RWPE2 (cell line): ENCODE results near the gene UBALD1.

Source experiments
- ATAC-seq: fragments of 200-7000 bp; cut with Tn5 transposase; 3 replicates; pipeline ENCODE4 v1.9.1; 2021; ENCODE audit warnings: low read depth
- DNase-seq: peaks from one replicate; pipeline ENCODE4 v3.0.0-alpha.2; 2020; ENCODE audit warnings: low spot score
- H3K27ac ChIP-seq: fragments of 450-650 bp; 2 replicates; pipeline ENCODE4 v1.5.1; 2017; ENCODE audit warnings: mild to moderate bottlenecking; ENCODE audit not compliant: poor library complexity, severe bottlenecking
- H3K27me3 ChIP-seq: fragments of 250-450 bp; sonication (Bioruptor Pico); 2 replicates; pipeline ENCODE4 v1.5.1; 2021; ENCODE audit warnings: mild to moderate bottlenecking, moderate library complexity; ENCODE audit not compliant: insufficient read depth, poor library complexity, severe bottlenecking
- H3K36me3 ChIP-seq: fragments of 250-450 bp; sonication (Bioruptor Pico); 2 replicates; pipeline ENCODE4 v1.5.1; 2020; ENCODE audit warnings: low read depth, mild to moderate bottlenecking, moderate library complexity
- H3K4me1 ChIP-seq: fragments of 250-450 bp; sonication (Bioruptor Pico); 2 replicates; pipeline ENCODE4 v1.5.1; 2021; ENCODE audit warnings: mild to moderate bottlenecking, moderate library complexity; ENCODE audit not compliant: insufficient read depth, poor library complexity, severe bottlenecking
- H3K4me3 ChIP-seq: fragments of 250-450 bp; sonication (Bioruptor Pico); 2 replicates; pipeline ENCODE4 v1.5.1; 2021; ENCODE audit warnings: mild to moderate bottlenecking, moderate library complexity; ENCODE audit not compliant: severe bottlenecking
- H3K9me3 ChIP-seq: fragments of 250-450 bp; sonication (Bioruptor Pico); 2 replicates; pipeline ENCODE4 v1.5.1; 2021; ENCODE audit warnings: mild to moderate bottlenecking, moderate library complexity; ENCODE audit not compliant: severe bottlenecking
- TF ChIP-seq, protein P1 (sequence below): fragments of 450-650 bp; IDR thresholded peaks from one replicate; pipeline ENCODE4 v1.5.1; 2017; ENCODE audit warnings: mild to moderate bottlenecking, moderate library complexity; ENCODE audit not compliant: poor library complexity, severe bottlenecking

The UBALD1 gene

DNA sequence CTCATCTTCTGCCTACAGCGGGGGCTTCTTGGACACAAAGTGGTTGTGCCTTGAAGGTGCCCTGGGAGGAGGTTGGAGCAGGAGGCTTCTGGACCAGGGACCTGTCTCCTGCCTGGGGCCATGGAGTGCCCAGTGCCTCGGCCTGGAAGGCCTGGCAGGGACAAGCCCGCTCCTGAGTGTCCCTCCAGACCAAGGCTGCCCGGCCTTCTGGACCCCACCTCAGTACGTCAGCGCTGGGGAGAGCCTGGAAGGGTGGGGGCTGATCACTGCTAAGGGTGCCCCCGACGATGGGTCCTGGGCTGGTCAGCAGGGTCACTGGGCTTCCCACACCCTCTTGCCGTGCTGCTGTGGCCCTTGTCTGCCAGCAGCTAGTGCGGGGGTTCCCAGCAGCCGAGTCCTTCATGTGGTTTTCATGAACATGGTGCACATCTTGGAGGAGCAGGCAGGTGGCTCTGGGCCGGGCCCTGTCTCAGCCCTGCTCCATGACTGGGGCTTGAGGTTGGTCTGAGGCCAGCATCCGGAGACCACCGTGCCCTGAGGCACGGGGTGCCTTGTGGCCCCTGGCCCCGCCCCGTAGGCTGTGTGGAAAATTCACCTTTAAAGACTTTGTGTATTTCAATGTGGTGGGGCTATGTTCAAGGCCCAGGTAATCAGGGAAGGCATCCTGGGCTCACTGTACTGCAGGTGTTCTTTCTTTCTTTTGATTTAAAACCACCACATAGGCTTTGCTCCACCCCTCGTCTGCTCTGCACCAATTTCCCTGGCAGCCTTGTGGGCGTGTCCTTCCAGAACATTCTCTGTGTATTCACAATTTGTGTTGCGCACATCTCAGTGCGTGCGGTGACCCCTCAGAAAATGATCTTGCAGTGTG, 32.3 kb upstream of the UBALD1 start:
- Histone ChIP-seq H3K9me3 (no peaks in the 10 kb centered on the region), H3K4me1 (no peaks in the 10 kb centered on the region), H3K36me3 (peaks cover 21% of the 10 kb centered on the region), H3K27ac (no peak overlapping the region), H3K27me3 (no peaks in the 10 kb centered on the region), H3K4me3 (no peak overlapping the region)
- TF ChIP-seq, protein P1, sequence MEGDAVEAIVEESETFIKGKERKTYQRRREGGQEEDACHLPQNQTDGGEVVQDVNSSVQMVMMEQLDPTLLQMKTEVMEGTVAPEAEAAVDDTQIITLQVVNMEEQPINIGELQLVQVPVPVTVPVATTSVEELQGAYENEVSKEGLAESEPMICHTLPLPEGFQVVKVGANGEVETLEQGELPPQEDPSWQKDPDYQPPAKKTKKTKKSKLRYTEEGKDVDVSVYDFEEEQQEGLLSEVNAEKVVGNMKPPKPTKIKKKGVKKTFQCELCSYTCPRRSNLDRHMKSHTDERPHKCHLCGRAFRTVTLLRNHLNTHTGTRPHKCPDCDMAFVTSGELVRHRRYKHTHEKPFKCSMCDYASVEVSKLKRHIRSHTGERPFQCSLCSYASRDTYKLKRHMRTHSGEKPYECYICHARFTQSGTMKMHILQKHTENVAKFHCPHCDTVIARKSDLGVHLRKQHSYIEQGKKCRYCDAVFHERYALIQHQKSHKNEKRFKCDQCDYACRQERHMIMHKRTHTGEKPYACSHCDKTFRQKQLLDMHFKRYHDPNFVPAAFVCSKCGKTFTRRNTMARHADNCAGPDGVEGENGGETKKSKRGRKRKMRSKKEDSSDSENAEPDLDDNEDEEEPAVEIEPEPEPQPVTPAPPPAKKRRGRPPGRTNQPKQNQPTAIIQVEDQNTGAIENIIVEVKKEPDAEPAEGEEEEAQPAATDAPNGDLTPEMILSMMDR, result no peak
- ATAC-seq (no peak), DNase-seq (no peak)

DNA sequence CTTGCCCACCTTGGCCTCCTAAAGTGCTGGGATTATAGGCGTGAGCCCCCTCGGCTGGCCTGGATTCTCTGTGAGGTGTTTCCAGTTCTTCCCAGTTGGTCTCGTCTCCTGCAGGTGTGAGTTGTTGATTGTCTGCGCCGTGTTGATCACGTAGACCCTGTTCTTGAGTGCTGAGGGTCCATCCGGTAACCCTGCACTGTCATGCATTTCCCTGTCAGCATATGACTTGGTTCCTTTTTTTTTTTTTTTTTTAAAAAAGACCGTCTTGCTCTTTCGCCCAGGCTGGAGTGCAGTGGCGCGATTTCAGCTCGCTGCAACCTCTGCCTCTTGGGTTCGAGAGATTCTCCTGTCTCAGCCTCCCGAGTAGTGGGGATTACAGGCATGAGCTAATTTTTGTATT, 27.2 kb upstream of the UBALD1 start:
- ATAC-seq (no peak), DNase-seq (no peak)
- Histone ChIP-seq H3K27ac (no peak overlapping the region), H3K36me3 (peaks cover 4% of the 10 kb centered on the region), H3K9me3 (no peaks in the 10 kb centered on the region), H3K27me3 (no peaks in the 10 kb centered on the region), H3K4me1 (no peaks in the 10 kb centered on the region), H3K4me3 (no peak overlapping the region)
- TF ChIP-seq, protein P1, result no peak

DNA sequence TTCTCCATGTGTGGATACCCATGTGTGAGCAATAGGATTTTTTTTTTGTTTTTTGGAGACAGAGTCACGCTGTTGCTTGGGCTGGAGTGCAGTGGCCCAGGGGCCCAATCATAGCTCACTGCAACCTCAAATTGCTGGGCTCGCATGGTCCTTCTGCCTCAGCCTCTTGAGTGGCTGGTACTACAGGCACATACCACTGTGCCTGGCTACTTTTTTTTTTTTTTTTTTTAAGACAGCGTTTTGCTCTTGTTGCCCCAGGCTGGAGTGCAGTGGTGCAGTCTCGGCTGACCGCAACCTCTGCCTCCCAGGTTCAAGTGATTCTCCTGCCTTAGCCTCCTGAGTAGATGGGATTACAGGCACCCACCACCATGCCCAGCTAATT, 26.6 kb upstream of the UBALD1 start:
- TF ChIP-seq, protein P1, result no peak
- H3K4me3 ChIP-seq, result no peak overlapping the region
- no peaks in the 10 kb centered on the region for H3K4me1 ChIP-seq
- DNase-seq (no peak), ATAC-seq (no peak)
- peaks cover 8% of the 10 kb centered on the region for H3K36me3 ChIP-seq
- H3K9me3 ChIP-seq, result no peaks in the 10 kb centered on the region
- no peaks in the 10 kb centered on the region for H3K27me3 ChIP-seq
- no peak overlapping the region for H3K27ac ChIP-seq

DNA sequence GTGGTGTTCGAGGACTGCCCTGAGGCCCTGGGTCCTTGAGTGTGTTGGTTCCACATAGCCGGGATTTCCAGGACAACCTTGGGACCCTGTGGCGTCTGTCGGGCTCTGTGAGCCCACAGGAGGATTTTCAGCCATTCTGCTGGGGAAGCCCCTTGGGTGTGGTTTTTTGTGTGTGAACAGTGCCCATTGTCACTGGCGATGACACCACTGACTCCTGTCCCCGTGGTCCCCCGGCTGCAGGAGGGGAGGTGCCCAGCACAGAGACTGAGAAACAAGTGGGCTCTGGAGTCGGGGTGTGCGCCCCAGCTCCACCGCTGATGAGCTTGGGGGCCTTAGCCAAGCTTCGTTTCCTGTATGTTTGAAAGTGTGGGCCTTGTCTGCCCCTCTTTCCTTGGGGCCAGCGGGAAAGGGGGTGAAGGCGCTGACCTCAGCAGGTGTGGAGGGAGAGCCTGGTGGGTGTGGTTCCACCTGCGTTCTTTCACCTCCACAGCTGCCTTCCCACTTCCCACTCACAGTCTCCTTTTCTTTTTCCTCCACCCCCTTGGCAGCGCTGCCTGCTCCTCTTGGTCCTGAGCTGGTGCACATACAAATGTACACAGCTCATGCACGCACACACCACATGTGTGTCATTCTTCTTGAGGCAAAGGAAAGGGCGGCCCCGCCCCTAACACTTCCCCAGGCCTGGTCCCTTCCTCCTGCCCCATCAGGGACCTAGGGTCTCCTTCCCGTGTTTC, 26.1 kb upstream of the UBALD1 start:
- TF ChIP-seq, protein P1, result no peak
- Histone ChIP-seq H3K4me3 (no peak overlapping the region), H3K27me3 (no peaks in the 10 kb centered on the region), H3K9me3 (no peaks in the 10 kb centered on the region), H3K36me3 (peaks cover 11% of the 10 kb centered on the region), H3K27ac (no peak overlapping the region), H3K4me1 (no peaks in the 10 kb centered on the region)
- ATAC-seq, result no peak
- DNase-seq, result no peak
